Measurements from ENCODE around the gene PNKP.
A peak's percentile ranks its signal among the peaks of the same experiment; 100 is the strongest.

DNA sequence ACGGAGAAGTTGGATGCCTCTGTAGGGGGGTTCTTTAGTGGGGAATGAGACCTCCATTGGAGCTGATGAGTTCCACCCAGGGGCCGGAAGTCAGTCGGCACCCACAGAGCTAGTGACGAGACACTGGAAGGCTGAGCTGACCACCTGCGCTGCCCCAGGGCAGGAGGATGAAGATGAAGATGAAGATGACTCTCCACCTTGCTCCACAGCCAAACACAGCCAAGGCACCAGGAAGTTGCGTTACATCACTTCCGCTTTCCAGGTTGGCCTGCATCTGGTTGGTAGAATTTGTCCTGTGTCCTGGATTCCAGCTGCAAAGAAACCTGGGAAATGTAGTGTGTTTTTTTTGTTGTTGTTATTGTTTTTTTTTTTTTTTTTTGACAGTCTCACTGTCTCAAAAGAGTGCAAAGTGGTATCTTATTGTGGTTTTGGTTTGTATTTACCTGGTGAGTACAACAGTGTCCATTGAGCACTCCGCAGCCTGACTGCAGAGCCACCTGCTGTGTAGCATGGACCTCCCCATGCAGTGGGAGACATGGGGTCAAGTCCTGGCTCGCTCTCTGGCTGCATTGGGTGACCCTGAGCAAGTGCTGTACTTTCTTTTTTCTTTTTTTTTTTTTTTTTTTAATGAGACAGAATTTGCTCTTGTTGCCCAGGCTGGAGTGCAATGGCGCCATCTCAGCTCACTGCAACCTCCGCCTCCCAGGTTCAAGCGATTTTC, 12.0 kb upstream of the PNKP start:
- no peak for TF ChIP-seq POLR2AphosphoS5 (IDR thresholded peaks at IDR 0.05; ENCODE audit: low read length)
- TF ChIP-seq, protein P1, sequence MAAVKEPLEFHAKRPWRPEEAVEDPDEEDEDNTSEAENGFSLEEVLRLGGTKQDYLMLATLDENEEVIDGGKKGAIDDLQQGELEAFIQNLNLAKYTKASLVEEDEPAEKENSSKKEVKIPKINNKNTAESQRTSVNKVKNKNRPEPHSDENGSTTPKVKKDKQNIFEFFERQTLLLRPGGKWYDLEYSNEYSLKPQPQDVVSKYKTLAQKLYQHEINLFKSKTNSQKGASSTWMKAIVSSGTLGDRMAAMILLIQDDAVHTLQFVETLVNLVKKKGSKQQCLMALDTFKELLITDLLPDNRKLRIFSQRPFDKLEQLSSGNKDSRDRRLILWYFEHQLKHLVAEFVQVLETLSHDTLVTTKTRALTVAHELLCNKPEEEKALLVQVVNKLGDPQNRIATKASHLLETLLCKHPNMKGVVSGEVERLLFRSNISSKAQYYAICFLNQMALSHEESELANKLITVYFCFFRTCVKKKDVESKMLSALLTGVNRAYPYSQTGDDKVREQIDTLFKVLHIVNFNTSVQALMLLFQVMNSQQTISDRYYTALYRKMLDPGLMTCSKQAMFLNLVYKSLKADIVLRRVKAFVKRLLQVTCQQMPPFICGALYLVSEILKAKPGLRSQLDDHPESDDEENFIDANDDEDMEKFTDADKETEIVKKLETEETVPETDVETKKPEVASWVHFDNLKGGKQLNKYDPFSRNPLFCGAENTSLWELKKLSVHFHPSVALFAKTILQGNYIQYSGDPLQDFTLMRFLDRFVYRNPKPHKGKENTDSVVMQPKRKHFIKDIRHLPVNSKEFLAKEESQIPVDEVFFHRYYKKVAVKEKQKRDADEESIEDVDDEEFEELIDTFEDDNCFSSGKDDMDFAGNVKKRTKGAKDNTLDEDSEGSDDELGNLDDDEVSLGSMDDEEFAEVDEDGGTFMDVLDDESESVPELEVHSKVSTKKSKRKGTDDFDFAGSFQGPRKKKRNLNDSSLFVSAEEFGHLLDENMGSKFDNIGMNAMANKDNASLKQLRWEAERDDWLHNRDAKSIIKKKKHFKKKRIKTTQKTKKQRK (IDR thresholded peaks at IDR 0.05; ENCODE audit: low read depth, low read length), result no peak
- TF ChIP-seq POLR2A (IDR thresholded peaks at IDR 0.05; ENCODE audit: low read depth, low read length), result no peak
- TF ChIP-seq, protein P2, sequence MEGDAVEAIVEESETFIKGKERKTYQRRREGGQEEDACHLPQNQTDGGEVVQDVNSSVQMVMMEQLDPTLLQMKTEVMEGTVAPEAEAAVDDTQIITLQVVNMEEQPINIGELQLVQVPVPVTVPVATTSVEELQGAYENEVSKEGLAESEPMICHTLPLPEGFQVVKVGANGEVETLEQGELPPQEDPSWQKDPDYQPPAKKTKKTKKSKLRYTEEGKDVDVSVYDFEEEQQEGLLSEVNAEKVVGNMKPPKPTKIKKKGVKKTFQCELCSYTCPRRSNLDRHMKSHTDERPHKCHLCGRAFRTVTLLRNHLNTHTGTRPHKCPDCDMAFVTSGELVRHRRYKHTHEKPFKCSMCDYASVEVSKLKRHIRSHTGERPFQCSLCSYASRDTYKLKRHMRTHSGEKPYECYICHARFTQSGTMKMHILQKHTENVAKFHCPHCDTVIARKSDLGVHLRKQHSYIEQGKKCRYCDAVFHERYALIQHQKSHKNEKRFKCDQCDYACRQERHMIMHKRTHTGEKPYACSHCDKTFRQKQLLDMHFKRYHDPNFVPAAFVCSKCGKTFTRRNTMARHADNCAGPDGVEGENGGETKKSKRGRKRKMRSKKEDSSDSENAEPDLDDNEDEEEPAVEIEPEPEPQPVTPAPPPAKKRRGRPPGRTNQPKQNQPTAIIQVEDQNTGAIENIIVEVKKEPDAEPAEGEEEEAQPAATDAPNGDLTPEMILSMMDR (IDR thresholded peaks at IDR 0.05 in 2 of 3, conservative IDR thresholded peaks at IDR 0.05 in 1 of 3; ENCODE audit: control insufficient read depth in 2 of 3, extremely low read depth in 1 of 3, insufficient read depth in 1 of 3, low read depth in 3 of 3, low read length in 3 of 3), result no peak
- TF ChIP-seq GABPA (IDR thresholded peaks at IDR 0.05; ENCODE audit: low read depth), result peak; percentile 76; the same call in 1 of the 2 replicates
